HEK293 (cell line): ENCODE data around the gene RABAC1.

Source experiments
- CTCF ChIA-PET: fragments of 350-600 bp; formaldehyde crosslinking; extraction: SDS; loops from one replicate; lab custom pipeline; 2021; ENCODE audit warnings: antibody characterized with exemption; lab: Yijun Ruan, JAX
- POLR2A ChIA-PET: fragments of 300-600 bp; formaldehyde crosslinking; extraction: SDS; loops from one replicate; lab custom pipeline; 2020; ENCODE audit warnings: antibody characterized with exemption, inconsistent platforms; lab: Yijun Ruan, JAX
- H3K27ac ChIP-seq: fragments of 200-500 bp; sonication (Bioruptor generic); 2 replicates; pipeline ENCODE4 v1.5.1; 2014; ENCODE audit warnings: low read depth, low read length, control low read depth, inconsistent platforms; ENCODE audit errors: extremely low read depth
- H3K36me3 ChIP-seq, 2 experiments: fragments of 200-500 bp in 1 of 2; sonication (Bioruptor generic) in 1 of 2; 1 replicate in 1 of 2; 2 replicates in 1 of 2; pipeline ENCODE4 v1.5.1; 2014 to 2017; ENCODE audit warnings: inconsistent platforms in 2 of 2, low read length in 2 of 2; ENCODE audit not compliant: control insufficient read depth in 2 of 2, insufficient read depth in 1 of 2
- H3K4me1 ChIP-seq: fragments of 200-500 bp; sonication (Bioruptor generic); 2 replicates; pipeline ENCODE4 v1.5.1; 2014; ENCODE audit warnings: mild to moderate bottlenecking, low read length, inconsistent platforms; ENCODE audit not compliant: control insufficient read depth, insufficient read depth
- H3K4me3 ChIP-seq: 2 replicates; pipeline ENCODE4 v1.5.1; 2011; ENCODE audit warnings: low read depth, mild to moderate bottlenecking, control low read depth, low read length, moderate library complexity
- H3K9me3 ChIP-seq: fragments of 200-500 bp; sonication (Bioruptor generic); 2 replicates; pipeline ENCODE4 v1.5.1; 2014; ENCODE audit warnings: low read depth, low read length, inconsistent platforms; ENCODE audit not compliant: control insufficient read depth, insufficient read depth
- EGR2 ChIP-seq: fragments of 450-650 bp; formaldehyde crosslinking; IDR thresholded peaks from 2 replicates; pipeline ENCODE4 v1.5.1; 2016; ENCODE audit warnings: low read depth, missing biosample characterization, missing genetic modification characterization
- GLIS1 ChIP-seq: fragments of 450-650 bp; formaldehyde crosslinking; IDR thresholded peaks from 2 replicates; pipeline ENCODE4 v1.5.1; 2016; ENCODE audit warnings: missing biosample characterization, missing genetic modification characterization
- KLF7 ChIP-seq: fragments of 450-650 bp; formaldehyde crosslinking; IDR thresholded peaks from 2 replicates; pipeline ENCODE4 v1.5.1; 2016; ENCODE audit warnings: missing biosample characterization, missing genetic modification characterization, borderline replicate concordance
- PBX3 ChIP-seq: sonication (generic); formaldehyde crosslinking; IDR thresholded peaks from 2 replicates; pipeline ENCODE4 v1.8.1; 2022; ENCODE audit warnings: mild to moderate bottlenecking, moderate library complexity, missing genetic modification reagents
- PRDM10 ChIP-seq: fragments of 450-650 bp; formaldehyde crosslinking; IDR thresholded peaks from 2 replicates; pipeline ENCODE4 v1.5.1; 2016; ENCODE audit warnings: missing biosample characterization, missing genetic modification characterization
- SCRT1 ChIP-seq: fragments of 450-650 bp; formaldehyde crosslinking; IDR thresholded peaks from 2 replicates; pipeline ENCODE4 v1.5.1; 2016; ENCODE audit warnings: missing biosample characterization, missing genetic modification characterization, borderline replicate concordance
- SP3 ChIP-seq: fragments of 450-650 bp; formaldehyde crosslinking; IDR thresholded peaks from 2 replicates; pipeline ENCODE4 v1.5.1; 2016; ENCODE audit warnings: missing biosample characterization, missing genetic modification characterization
- SP7 ChIP-seq: fragments of 450-650 bp; formaldehyde crosslinking; IDR thresholded peaks from 2 replicates; pipeline ENCODE4 v1.5.1; 2016; ENCODE audit warnings: missing biosample characterization, missing genetic modification characterization
- WT1 ChIP-seq: fragments of 450-650 bp; formaldehyde crosslinking; IDR thresholded peaks from 2 replicates; pipeline ENCODE4 v1.5.1; 2016; ENCODE audit warnings: missing biosample characterization, missing genetic modification characterization
- ZBTB20 ChIP-seq: fragments of 450-650 bp; formaldehyde crosslinking; IDR thresholded peaks from 2 replicates; pipeline ENCODE4 v1.5.1; 2016; ENCODE audit warnings: missing biosample characterization, missing genetic modification characterization
- ZFP41 ChIP-seq: fragments of 450-650 bp; formaldehyde crosslinking; IDR thresholded peaks from 2 replicates; pipeline ENCODE4 v1.5.1; 2016; ENCODE audit warnings: missing biosample characterization, missing genetic modification characterization, borderline replicate concordance
- ZNF114 ChIP-seq: fragments of 450-650 bp; formaldehyde crosslinking; IDR thresholded peaks from 2 replicates; pipeline ENCODE4 v1.5.0; 2017; ENCODE audit warnings: missing biosample characterization, missing genetic modification characterization
- ZNF132 ChIP-seq: fragments of 450-650 bp; formaldehyde crosslinking; IDR thresholded peaks from 2 replicates; pipeline ENCODE4 v1.5.1; 2017; ENCODE audit warnings: missing biosample characterization, missing genetic modification characterization, borderline replicate concordance
- ZNF157 ChIP-seq: fragments of 450-650 bp; formaldehyde crosslinking; IDR thresholded peaks from 2 replicates; pipeline ENCODE4 v1.5.1; 2016; ENCODE audit warnings: missing biosample characterization, missing genetic modification characterization
- ZNF223 ChIP-seq: fragments of 450-650 bp; formaldehyde crosslinking; IDR thresholded peaks from 2 replicates; pipeline ENCODE4 v1.5.1; 2016; ENCODE audit warnings: missing biosample characterization, missing genetic modification characterization
- ZNF248 ChIP-seq: fragments of 450-650 bp; formaldehyde crosslinking; IDR thresholded peaks from 2 replicates; pipeline ENCODE4 v1.5.1; 2017; ENCODE audit warnings: missing biosample characterization, missing genetic modification characterization
- ZNF366 ChIP-seq: fragments of 450-650 bp; formaldehyde crosslinking; conservative IDR thresholded peaks from 2 replicates; pipeline ENCODE4 v1.5.1; 2016; ENCODE audit warnings: missing biosample characterization, missing genetic modification characterization
- ZNF449 ChIP-seq: fragments of 450-650 bp; formaldehyde crosslinking; IDR thresholded peaks from 2 replicates; pipeline ENCODE4 v1.5.1; 2017; ENCODE audit warnings: missing biosample characterization, mild to moderate bottlenecking, missing genetic modification characterization, moderate library complexity
- ZNF48 ChIP-seq: fragments of 450-650 bp; formaldehyde crosslinking; IDR thresholded peaks from 2 replicates; pipeline ENCODE4 v1.5.1; 2016; ENCODE audit warnings: missing biosample characterization, missing genetic modification characterization
- ZNF510 ChIP-seq: fragments of 450-650 bp; formaldehyde crosslinking; IDR thresholded peaks from 2 replicates; pipeline ENCODE4 v1.5.1; 2018; ENCODE audit warnings: mild to moderate bottlenecking, missing genetic modification characterization, missing biosample characterization; ENCODE audit not compliant: insufficient replicate concordance
- ZNF521 ChIP-seq: fragments of 450-650 bp; formaldehyde crosslinking; IDR thresholded peaks from 2 replicates; pipeline ENCODE4 v1.5.1; 2017; ENCODE audit warnings: missing biosample characterization, mild to moderate bottlenecking, missing genetic modification characterization
- ZNF544 ChIP-seq: fragments of 450-650 bp; formaldehyde crosslinking; IDR thresholded peaks from 2 replicates; pipeline ENCODE4 v1.5.0; 2017; ENCODE audit warnings: missing biosample characterization, missing genetic modification characterization
- ZNF548 ChIP-seq: fragments of 450-650 bp; formaldehyde crosslinking; IDR thresholded peaks from 2 replicates; pipeline ENCODE4 v1.5.1; 2016; ENCODE audit warnings: missing biosample characterization, missing genetic modification characterization
- ZNF629 ChIP-seq: fragments of 450-650 bp; formaldehyde crosslinking; IDR thresholded peaks from 2 replicates; pipeline ENCODE4 v1.5.1; 2017; ENCODE audit warnings: missing biosample characterization, missing genetic modification characterization
- ZNF645 ChIP-seq: fragments of 450-650 bp; formaldehyde crosslinking; IDR thresholded peaks from 2 replicates; pipeline ENCODE4; 2016; ENCODE audit warnings: missing biosample characterization, missing genetic modification characterization
- TF ChIP-seq, protein P1 (sequence below): fragments of 450-650 bp; formaldehyde crosslinking; IDR thresholded peaks from 2 replicates; pipeline ENCODE4 v1.5.1; 2017; ENCODE audit warnings: missing biosample characterization, missing genetic modification characterization

Gene RABAC1

DNA sequence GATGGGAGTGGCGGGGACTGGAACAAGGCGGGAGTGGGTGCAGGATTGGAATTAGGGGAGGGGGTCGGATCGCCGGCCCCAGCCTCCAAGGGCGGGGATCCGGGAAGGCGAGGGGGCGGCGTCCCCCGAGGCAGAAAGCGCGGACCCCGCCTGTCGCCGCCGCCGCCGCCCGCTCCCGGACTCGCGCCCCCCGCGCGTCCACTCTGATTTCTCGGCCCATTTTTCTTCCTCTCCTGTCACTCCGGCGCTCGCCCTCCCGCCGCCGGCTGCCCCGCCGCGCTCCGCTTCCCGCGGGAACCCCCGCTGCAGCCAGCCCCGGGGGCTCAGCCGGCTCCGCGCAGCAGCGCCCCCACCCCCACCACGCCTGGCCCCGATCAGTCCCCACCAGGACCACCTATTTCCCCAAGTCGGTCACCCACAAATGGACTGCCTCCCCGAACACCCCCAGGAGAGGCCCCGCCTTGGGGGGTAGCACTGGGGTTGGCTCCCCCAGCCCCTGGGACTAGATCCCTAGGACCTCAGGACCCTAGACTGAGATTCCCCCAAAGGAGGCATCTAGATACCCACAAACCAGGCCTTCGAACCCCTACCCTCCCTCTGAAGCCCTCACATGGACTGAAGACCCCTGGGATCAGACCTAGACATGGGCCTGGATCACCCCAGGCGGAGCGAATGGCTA is 18.3 kb downstream of the RABAC1 start (continued):
- TF ChIP-seq PRDM10 (tag by site-specific recombination): peak; percentile 89
- no peak for TF ChIP-seq SP7 (tag by site-specific recombination)
- TF ChIP-seq ZNF157: no peak
- TF ChIP-seq ZNF548 (tag by site-specific recombination): no peak
- peak; percentile 17 for TF ChIP-seq GLIS1 (tag by site-specific recombination)
- TF ChIP-seq ZNF510 (tag by site-specific recombination): no peak
- TF ChIP-seq ZNF629 (tag by site-specific recombination): no peak
- TF ChIP-seq ZNF48 (tag by site-specific recombination): no peak
- no peak for TF ChIP-seq ZNF645 (tag by site-specific recombination)
- TF ChIP-seq ZNF248: no peak
- no peak for TF ChIP-seq ZNF521 (tag by site-specific recombination)
- no peak for TF ChIP-seq ZBTB20 (tag by site-specific recombination)
- TF ChIP-seq ZFP41 (tag by site-specific recombination): no peak
- no peak for TF ChIP-seq ZNF544 (tag by site-specific recombination)

DNA sequence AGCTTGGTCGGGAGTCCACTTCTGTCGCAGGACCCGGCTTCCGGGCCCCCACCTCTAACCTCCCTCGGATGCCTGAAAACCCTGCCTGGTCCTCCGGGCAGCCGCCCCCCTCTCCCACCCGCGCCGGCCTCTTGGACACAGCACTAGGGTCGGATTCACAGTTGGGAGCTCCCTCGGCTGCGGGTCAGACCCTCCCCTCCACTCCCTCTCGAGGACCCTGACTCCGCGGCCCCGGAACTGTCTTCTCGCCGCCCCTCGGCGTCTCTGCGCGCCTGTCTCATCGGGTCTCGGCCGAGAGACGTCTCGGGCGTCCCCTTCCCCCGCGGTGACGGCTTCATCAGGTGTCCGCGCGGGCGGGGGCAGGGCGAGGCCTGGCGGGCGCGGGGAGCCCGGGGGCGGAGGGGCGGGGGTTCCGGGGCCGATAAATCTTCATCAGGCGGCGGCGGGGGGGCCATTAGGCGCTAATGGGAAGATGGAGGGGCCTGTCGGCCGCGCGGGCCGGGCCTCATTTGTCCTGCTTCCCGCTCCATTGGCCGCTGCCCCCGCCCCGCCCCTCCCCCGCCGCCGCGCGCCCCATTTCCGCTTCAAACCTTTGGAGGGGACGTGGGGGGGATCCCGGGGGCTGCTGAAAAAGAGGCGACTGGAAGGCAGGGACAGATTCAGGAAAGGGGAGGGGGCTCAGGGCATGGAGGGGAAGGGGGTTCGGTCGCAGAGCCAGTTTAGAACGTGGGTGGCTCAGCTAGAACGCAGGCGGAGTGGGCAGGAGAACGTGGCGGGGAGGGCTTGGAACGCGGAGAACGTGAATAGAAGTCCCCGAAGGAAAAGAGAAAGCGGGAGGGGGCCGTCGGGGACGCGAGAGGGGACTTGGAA is 19.0 kb downstream of the RABAC1 start:
- POLR2A ChIA-PET: interaction anchor here (0.8 to 1.6 kb wide), 2 partner anchors 67 to 81 kb away, joined by 4 to 8 read pairs; partner anchors contain the start of gene RPS19
- CTCF ChIA-PET: interaction anchor here (0.5 kb wide), 1 partner anchor 314 kb away, joined by 3 read pairs; no protein-coding TSS in a partner anchor
- TF ChIP-seq ZNF544 (tag by site-specific recombination) (no peak), ZNF223 (tag by site-specific recombination) (peak; percentile 38; the same call in 1 of the 2 replicates), KLF7 (tag by site-specific recombination) (peak; percentile 60; the same call in 1 of the 2 replicates), WT1 (tag by site-specific recombination) (no peak), ZNF114 (no peak), ZNF366 (tag by site-specific recombination) (peak; percentile 77), ZNF132 (tag by site-specific recombination) (no peak), SP3 (tag by site-specific recombination) (peak; percentile 53), ZNF449 (tag by site-specific recombination) (no peak), PBX3 (CRISPR knock-in tag) (no peak), SCRT1 (tag by site-specific recombination) (no peak), EGR2 (tag by site-specific recombination) (peak; percentile 82)
- TF ChIP-seq, protein P1, sequence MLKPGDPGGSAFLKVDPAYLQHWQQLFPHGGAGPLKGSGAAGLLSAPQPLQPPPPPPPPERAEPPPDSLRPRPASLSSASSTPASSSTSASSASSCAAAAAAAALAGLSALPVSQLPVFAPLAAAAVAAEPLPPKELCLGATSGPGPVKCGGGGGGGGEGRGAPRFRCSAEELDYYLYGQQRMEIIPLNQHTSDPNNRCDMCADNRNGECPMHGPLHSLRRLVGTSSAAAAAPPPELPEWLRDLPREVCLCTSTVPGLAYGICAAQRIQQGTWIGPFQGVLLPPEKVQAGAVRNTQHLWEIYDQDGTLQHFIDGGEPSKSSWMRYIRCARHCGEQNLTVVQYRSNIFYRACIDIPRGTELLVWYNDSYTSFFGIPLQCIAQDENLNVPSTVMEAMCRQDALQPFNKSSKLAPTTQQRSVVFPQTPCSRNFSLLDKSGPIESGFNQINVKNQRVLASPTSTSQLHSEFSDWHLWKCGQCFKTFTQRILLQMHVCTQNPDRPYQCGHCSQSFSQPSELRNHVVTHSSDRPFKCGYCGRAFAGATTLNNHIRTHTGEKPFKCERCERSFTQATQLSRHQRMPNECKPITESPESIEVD (tag by site-specific recombination): no peak

More for the DNA sequence above, 19.0 kb downstream of the RABAC1 start:
- Histone ChIP-seq H3K36me3 (no peaks in the 10 kb centered on the region; a peak in 1 of 3 replicates), H3K9me3 (no peaks in the 10 kb centered on the region), H3K4me1 (peaks cover 3% of the 10 kb centered on the region; the same call in 1 of the 2 replicates), H3K27ac (peak overlapping the region; percentile 17; the same call in 1 of the 2 replicates), H3K4me3 (peak overlapping the region; percentile 29)
